Stimulated activated CD8-positive, alpha-beta memory T cell treated with anti-CD3 and anti-CD28 coated beads, Interleukin-12 subunit alpha, Interleukin-12 subunit beta, amount 100 ng/mL, for 4 hours (primary cell): ENCODE data around the gene CDK2.

ENCODE experiments used
- DNase-seq: peaks from one replicate; pipeline ENCODE4 v3.0.0-alpha.2; 2020; ENCODE audit warnings: low read depth

The CDK2 gene

GRCh38 chr12:56013482-56013881, 46.9 kb downstream of the CDK2 start:
- DNase-seq = no peak

GRCh38 chr12:56014205-56014604, 47.6 kb downstream of the CDK2 start:
- DNase-seq = no peak

- no peak for DNase-seq
These were observed 50.6 kb downstream of the CDK2 start for GRCh38 chr12:56017181-56017580.

- no peak for DNase-seq
These were observed 51.7 kb downstream of the CDK2 start for GRCh38 chr12:56018356-56018755.

- no peak for DNase-seq
These were observed 54.0 kb downstream of the CDK2 start, which contains the start of gene IKZF4 for GRCh38 chr12:56020423-56021184. TSS of gene IKZF4 (plus strand) at chr12:56021043. CDS start at chr12:56021494, 451 bp downstream.

- DNase-seq = no peak
These were observed 55.4 kb downstream of the CDK2 start for GRCh38 chr12:56021889-56022497.
